GM12874 (cell line): ENCODE measurements around the gene NFIA.

Experiments used
- TF ChIP-seq, protein P1 (sequence below): IDR thresholded peaks from 2 replicates; pipeline ENCODE4 v1.5.1; 2011; ENCODE audit warnings: low read depth, mild to moderate bottlenecking, control low read depth, low read length, moderate library complexity; ENCODE audit not compliant: insufficient read depth

The NFIA gene

GRCh38 chr1:61253912-61254633 lies 171.7 kb downstream of the NFIA start:
- TF ChIP-seq, protein P1, sequence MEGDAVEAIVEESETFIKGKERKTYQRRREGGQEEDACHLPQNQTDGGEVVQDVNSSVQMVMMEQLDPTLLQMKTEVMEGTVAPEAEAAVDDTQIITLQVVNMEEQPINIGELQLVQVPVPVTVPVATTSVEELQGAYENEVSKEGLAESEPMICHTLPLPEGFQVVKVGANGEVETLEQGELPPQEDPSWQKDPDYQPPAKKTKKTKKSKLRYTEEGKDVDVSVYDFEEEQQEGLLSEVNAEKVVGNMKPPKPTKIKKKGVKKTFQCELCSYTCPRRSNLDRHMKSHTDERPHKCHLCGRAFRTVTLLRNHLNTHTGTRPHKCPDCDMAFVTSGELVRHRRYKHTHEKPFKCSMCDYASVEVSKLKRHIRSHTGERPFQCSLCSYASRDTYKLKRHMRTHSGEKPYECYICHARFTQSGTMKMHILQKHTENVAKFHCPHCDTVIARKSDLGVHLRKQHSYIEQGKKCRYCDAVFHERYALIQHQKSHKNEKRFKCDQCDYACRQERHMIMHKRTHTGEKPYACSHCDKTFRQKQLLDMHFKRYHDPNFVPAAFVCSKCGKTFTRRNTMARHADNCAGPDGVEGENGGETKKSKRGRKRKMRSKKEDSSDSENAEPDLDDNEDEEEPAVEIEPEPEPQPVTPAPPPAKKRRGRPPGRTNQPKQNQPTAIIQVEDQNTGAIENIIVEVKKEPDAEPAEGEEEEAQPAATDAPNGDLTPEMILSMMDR, result no peak

DNA sequence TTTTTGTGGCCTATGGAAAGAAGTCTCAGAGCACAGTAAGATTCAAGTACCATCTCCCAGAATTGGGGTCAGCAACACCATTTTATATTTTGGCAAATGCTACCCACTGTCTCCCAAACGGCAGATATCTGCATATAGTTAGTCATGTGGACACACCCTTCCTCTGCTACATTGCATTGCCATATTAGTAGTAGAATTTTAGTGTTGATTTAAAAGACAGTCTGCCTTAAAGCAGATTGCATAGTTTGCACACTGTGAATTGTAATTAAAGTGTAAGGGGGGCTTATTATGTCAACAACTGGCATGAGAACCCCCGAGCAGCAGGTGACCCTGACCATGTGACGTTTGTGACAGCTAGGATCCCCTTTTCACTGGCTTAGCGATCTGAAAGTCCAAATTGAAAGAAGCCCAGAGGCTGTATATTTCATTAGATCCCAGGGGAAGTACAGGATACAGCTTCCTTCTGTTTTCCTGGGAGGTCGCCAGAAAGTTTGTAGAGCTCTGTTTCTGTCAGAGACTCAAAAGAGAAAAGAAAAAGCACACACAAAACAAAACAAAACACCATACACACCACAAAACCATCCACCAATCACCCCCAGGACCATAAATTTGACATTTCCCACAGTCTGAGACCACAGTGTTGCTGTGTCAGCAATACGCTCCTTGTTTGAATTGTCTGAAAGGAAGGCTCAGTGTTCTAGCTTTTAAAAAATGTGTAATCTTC lies 172.4 kb downstream of the NFIA start:
- TF ChIP-seq, protein P1, result no peak

DNA sequence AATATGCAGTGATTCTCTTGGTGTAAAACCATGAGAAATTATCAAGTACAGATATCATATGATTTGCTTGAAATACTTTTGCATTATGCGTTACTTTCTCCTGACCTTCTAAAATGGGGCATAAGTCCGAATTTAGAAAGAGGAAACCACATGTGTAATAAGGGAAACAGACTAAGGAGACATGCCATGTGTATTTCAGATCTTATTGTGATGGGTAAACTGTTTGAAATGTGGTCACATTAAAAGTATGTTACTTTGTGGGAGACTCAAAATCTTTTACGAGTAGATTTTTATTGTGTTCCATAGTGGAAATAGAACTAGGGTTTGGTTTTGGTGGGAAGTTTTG lies 173.0 kb downstream of the NFIA start:
- TF ChIP-seq, protein P1, result no peak

- TF ChIP-seq, protein P1, result no peak
Observed at GRCh38 chr1:61259379-61260148, 177.2 kb downstream of the NFIA start.

DNA sequence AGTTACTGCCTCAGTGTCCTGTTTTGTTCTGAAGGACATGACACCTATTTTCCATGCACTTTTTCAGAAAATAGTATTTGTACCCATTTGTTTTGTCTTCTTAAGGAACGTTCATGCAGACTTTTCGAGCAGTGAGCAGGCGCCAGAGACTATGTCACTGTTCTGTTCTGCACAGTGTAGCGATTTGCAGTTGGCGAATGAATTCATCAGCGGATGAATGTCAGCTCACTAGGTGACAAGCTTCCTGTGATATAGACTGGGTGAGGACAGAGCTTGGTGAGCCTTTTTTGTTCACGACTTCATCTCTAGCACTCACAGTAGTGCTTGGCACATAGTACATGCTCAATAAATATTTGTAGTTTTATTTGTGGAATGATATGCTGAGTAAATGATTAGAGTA lies 177.8 kb downstream of the NFIA start:
- TF ChIP-seq, protein P1, result no peak

DNA sequence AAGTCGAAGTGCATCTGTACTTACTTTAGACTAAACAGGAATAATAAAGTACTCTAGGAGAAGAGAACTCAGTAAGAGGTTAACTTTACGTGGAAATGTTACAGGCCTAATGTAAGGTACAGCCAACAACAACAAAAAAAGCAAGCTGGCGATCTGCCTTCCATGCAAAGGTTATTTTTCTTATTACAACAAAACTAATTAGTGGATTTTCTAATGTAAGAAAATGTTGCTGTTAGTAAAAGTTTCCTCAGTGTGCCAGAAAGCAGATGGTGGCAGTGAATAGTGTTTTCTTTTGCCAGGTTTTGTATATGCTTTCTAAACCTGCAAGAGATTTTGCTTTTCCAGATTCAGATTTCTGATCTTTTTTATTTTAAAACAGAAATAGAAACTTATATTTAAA lies 179.2 kb downstream of the NFIA start:
- TF ChIP-seq, protein P1, result no peak
